Measurements from ENCODE around the gene CUL5.

Gene CUL5

GRCh38 chr11:108032800-108033199 is 24.1 kb downstream of the CUL5 start:
- Mint-ChIP-seq H3K9me3 (no peaks in the 10 kb centered on the region), H3K36me3 (ENCODE audit: insufficient read depth) (peaks cover 29% of the 10 kb centered on the region), H3K4me3 (no peak overlapping the region), H3K27ac (ENCODE audit: low read depth) (no peak overlapping the region), H3K4me1 (peaks cover 26% of the 10 kb centered on the region), H3K27me3 (no peaks in the 10 kb centered on the region)
- ATAC-seq (replicated peaks; ENCODE audit: extremely low read depth, poor library complexity, severe bottlenecking) (no peak), DNase-seq (ENCODE audit: low spot score in 2 of 2) (no peak)

- H3K36me3 Mint-ChIP-seq (ENCODE audit: insufficient read depth), result peaks cover 27% of the 10 kb centered on the region
- no peak for ATAC-seq (replicated peaks; ENCODE audit: extremely low read depth, poor library complexity, severe bottlenecking)
Measured at GRCh38 chr11:108034034-108034433, 25.3 kb downstream of the CUL5 start.

GRCh38 chr11:108034952-108035351 is 26.3 kb downstream of the CUL5 start:
- Mint-ChIP-seq H3K27ac (ENCODE audit: low read depth) (no peak overlapping the region), H3K4me1 (peaks cover 18% of the 10 kb centered on the region), H3K27me3 (no peaks in the 10 kb centered on the region), H3K9me3 (no peaks in the 10 kb centered on the region), H3K36me3 (ENCODE audit: insufficient read depth) (peaks cover 25% of the 10 kb centered on the region), H3K4me3 (no peak overlapping the region)
- DNase-seq (ENCODE audit: low spot score in 2 of 2), result no peak
- ATAC-seq (replicated peaks; ENCODE audit: extremely low read depth, poor library complexity, severe bottlenecking), result no peak

More at GRCh38 chr11:108034034-108034433, 25.3 kb downstream of the CUL5 start:
- no peaks in the 10 kb centered on the region for H3K27me3 Mint-ChIP-seq
- no peak overlapping the region for H3K27ac Mint-ChIP-seq (ENCODE audit: low read depth)
- H3K4me3 Mint-ChIP-seq, result no peak overlapping the region
- no peaks in the 10 kb centered on the region for H3K9me3 Mint-ChIP-seq
- DNase-seq (ENCODE audit: low spot score in 2 of 2), result no peak
- peaks cover 16% of the 10 kb centered on the region for H3K4me1 Mint-ChIP-seq

- Mint-ChIP-seq H3K27me3 (no peaks in the 10 kb centered on the region), H3K4me3 (no peak overlapping the region), H3K9me3 (no peaks in the 10 kb centered on the region), H3K36me3 (ENCODE audit: insufficient read depth) (peaks cover 27% of the 10 kb centered on the region), H3K27ac (ENCODE audit: low read depth) (no peak overlapping the region), H3K4me1 (peaks cover 18% of the 10 kb centered on the region)
- ATAC-seq (replicated peaks; ENCODE audit: extremely low read depth, poor library complexity, severe bottlenecking), result no peak
- no peak for DNase-seq (ENCODE audit: low spot score in 2 of 2)
Measured at GRCh38 chr11:108035690-108036089, 27.0 kb downstream of the CUL5 start.

- Mint-ChIP-seq H3K27me3 (no peaks in the 10 kb centered on the region), H3K36me3 (ENCODE audit: insufficient read depth) (peaks cover 33% of the 10 kb centered on the region), H3K4me3 (no peak overlapping the region), H3K27ac (ENCODE audit: low read depth) (no peak overlapping the region), H3K9me3 (no peaks in the 10 kb centered on the region), H3K4me1 (peaks cover 18% of the 10 kb centered on the region)
- ATAC-seq (replicated peaks; ENCODE audit: extremely low read depth, poor library complexity, severe bottlenecking) (no peak), DNase-seq (ENCODE audit: low spot score in 2 of 2) (no peak)
Measured at GRCh38 chr11:108037211-108037610, 28.5 kb downstream of the CUL5 start.

GRCh38 chr11:108037636-108038035 is 28.9 kb downstream of the CUL5 start:
- DNase-seq (ENCODE audit: low spot score in 2 of 2), result no peak
- Mint-ChIP-seq H3K27me3 (no peaks in the 10 kb centered on the region), H3K36me3 (ENCODE audit: insufficient read depth) (peaks cover 33% of the 10 kb centered on the region), H3K27ac (ENCODE audit: low read depth) (no peak overlapping the region), H3K9me3 (no peaks in the 10 kb centered on the region), H3K4me1 (peaks cover 14% of the 10 kb centered on the region), H3K4me3 (no peak overlapping the region)
- no peak for ATAC-seq (replicated peaks; ENCODE audit: extremely low read depth, poor library complexity, severe bottlenecking)

- ATAC-seq (replicated peaks; ENCODE audit: extremely low read depth, poor library complexity, severe bottlenecking), result no peak
- Mint-ChIP-seq H3K9me3 (no peaks in the 10 kb centered on the region), H3K36me3 (ENCODE audit: insufficient read depth) (peaks cover 34% of the 10 kb centered on the region), H3K4me3 (no peak overlapping the region), H3K27me3 (no peaks in the 10 kb centered on the region), H3K4me1 (no peaks in the 10 kb centered on the region), H3K27ac (ENCODE audit: low read depth) (no peak overlapping the region)
- no peak for DNase-seq (ENCODE audit: low spot score in 2 of 2)
Measured at GRCh38 chr11:108048269-108048668, 39.6 kb downstream of the CUL5 start.

GRCh38 chr11:108062336-108062735 is 53.6 kb downstream of the CUL5 start:
- no peaks in the 10 kb centered on the region for H3K27me3 Mint-ChIP-seq
- ATAC-seq (replicated peaks; ENCODE audit: extremely low read depth, poor library complexity, severe bottlenecking) (no peak), DNase-seq (ENCODE audit: low spot score in 2 of 2) (no peak)
- H3K27ac Mint-ChIP-seq (ENCODE audit: low read depth), result no peak overlapping the region
- H3K36me3 Mint-ChIP-seq (ENCODE audit: insufficient read depth), result peaks cover 34% of the 10 kb centered on the region
- H3K4me1 Mint-ChIP-seq, result peaks cover 10% of the 10 kb centered on the region
- H3K4me3 Mint-ChIP-seq, result no peak overlapping the region
- no peaks in the 10 kb centered on the region for H3K9me3 Mint-ChIP-seq

- peaks cover 28% of the 10 kb centered on the region for H3K36me3 Mint-ChIP-seq (ENCODE audit: insufficient read depth)
- H3K27me3 Mint-ChIP-seq, result no peaks in the 10 kb centered on the region
- DNase-seq (ENCODE audit: low spot score in 2 of 2) (no peak), ATAC-seq (replicated peaks; ENCODE audit: extremely low read depth, poor library complexity, severe bottlenecking) (no peak)
- no peak overlapping the region for H3K4me3 Mint-ChIP-seq
- peaks cover 10% of the 10 kb centered on the region for H3K4me1 Mint-ChIP-seq
- H3K9me3 Mint-ChIP-seq, result no peaks in the 10 kb centered on the region
- H3K27ac Mint-ChIP-seq (ENCODE audit: low read depth), result peak overlapping the region; percentile 56
Measured at GRCh38 chr11:108063410-108063809, 54.7 kb downstream of the CUL5 start.

- DNase-seq (ENCODE audit: low spot score in 2 of 2) (no peak), ATAC-seq (replicated peaks; ENCODE audit: extremely low read depth, poor library complexity, severe bottlenecking) (peak; percentile 79)
- peaks cover 23% of the 10 kb centered on the region for H3K36me3 Mint-ChIP-seq (ENCODE audit: insufficient read depth)
- H3K9me3 Mint-ChIP-seq, result no peaks in the 10 kb centered on the region
- no peaks in the 10 kb centered on the region for H3K27me3 Mint-ChIP-seq
- peaks cover 18% of the 10 kb centered on the region for H3K4me1 Mint-ChIP-seq
- no peak overlapping the region for H3K4me3 Mint-ChIP-seq
- H3K27ac Mint-ChIP-seq (ENCODE audit: low read depth), result peak overlapping the region; percentile 88
Measured at GRCh38 chr11:108069947-108070346, 61.2 kb downstream of the CUL5 start.

- Mint-ChIP-seq H3K4me1 (peaks cover 10% of the 10 kb centered on the region), H3K36me3 (ENCODE audit: insufficient read depth) (peaks cover 42% of the 10 kb centered on the region), H3K4me3 (no peak overlapping the region), H3K9me3 (no peaks in the 10 kb centered on the region), H3K27ac (ENCODE audit: low read depth) (no peak overlapping the region), H3K27me3 (no peaks in the 10 kb centered on the region)
- no peak for ATAC-seq (replicated peaks; ENCODE audit: extremely low read depth, poor library complexity, severe bottlenecking)
- no peak for DNase-seq (ENCODE audit: low spot score in 2 of 2)
Measured at GRCh38 chr11:108084811-108085210, 76.1 kb downstream of the CUL5 start.

GRCh38 chr11:108085672-108086071 is 77.0 kb downstream of the CUL5 start:
- Mint-ChIP-seq H3K9me3 (no peaks in the 10 kb centered on the region), H3K4me3 (no peak overlapping the region), H3K4me1 (peaks cover 10% of the 10 kb centered on the region), H3K36me3 (ENCODE audit: insufficient read depth) (peaks cover 37% of the 10 kb centered on the region), H3K27me3 (no peaks in the 10 kb centered on the region), H3K27ac (ENCODE audit: low read depth) (no peak overlapping the region)
- ATAC-seq (replicated peaks; ENCODE audit: extremely low read depth, poor library complexity, severe bottlenecking) (no peak), DNase-seq (ENCODE audit: low spot score in 2 of 2) (no peak)

- H3K4me1 Mint-ChIP-seq, result peaks cover 5% of the 10 kb centered on the region
- ATAC-seq (replicated peaks; ENCODE audit: extremely low read depth, poor library complexity, severe bottlenecking), result no peak
- DNase-seq (ENCODE audit: low spot score in 2 of 2), result no peak
- no peaks in the 10 kb centered on the region for H3K27me3 Mint-ChIP-seq
- no peak overlapping the region for H3K4me3 Mint-ChIP-seq
- no peak overlapping the region for H3K27ac Mint-ChIP-seq (ENCODE audit: low read depth)
- no peaks in the 10 kb centered on the region for H3K9me3 Mint-ChIP-seq
- H3K36me3 Mint-ChIP-seq (ENCODE audit: insufficient read depth), result peaks cover 41% of the 10 kb centered on the region
Measured at GRCh38 chr11:108092134-108092533, 83.4 kb downstream of the CUL5 start.
